Smooth muscle cell (in vitro differentiated cells): ENCODE results near the gene TLNRD1. TPM values are rescaled to one million over a fixed set of nuclear protein-coding genes. Genes with fewer than 3 reads are reported as not detected.
A peak's percentile ranks its signal among the peaks of the same experiment; 100 is the strongest.

Experiments
- DNase-seq: peaks from one replicate; lab custom pipeline; 2025; ENCODE audit not compliant: unreplicated experiment; lab: John Stamatoyannopoulos, UW
- H2AFZ ChIP-seq: fragments of 200-600 bp; sonication (generic); 2 replicates; pipeline ENCODE4 v1.6.0; 2016; ENCODE audit warnings: antibody characterized with exemption, low read depth, mild to moderate bottlenecking
- H3F3A ChIP-seq: fragments of 200-600 bp; sonication (generic); 2 replicates; pipeline ENCODE4 v1.6.0; 2017; ENCODE audit warnings: antibody characterized with exemption, low read depth
- H3K27ac ChIP-seq: fragments of 200-600 bp; sonication (generic); 2 replicates; pipeline ENCODE4 v1.5.1; 2016; ENCODE audit warnings: low read depth, mild to moderate bottlenecking
- H3K27me3 ChIP-seq: fragments of 200-600 bp; sonication (generic); 2 replicates; pipeline ENCODE4 v1.6.1; 2016; ENCODE audit warnings: low read depth, mild to moderate bottlenecking
- H3K36me3 ChIP-seq: fragments of 200-600 bp; sonication (generic); 2 replicates; pipeline ENCODE4 v1.5.1; 2016; ENCODE audit warnings: low read depth
- H3K4me1 ChIP-seq: fragments of 200-600 bp; sonication (generic); 2 replicates; pipeline ENCODE4 v1.5.1; 2016; ENCODE audit warnings: low read depth
- H3K4me2 ChIP-seq: fragments of 200-600 bp; sonication (generic); 2 replicates; pipeline ENCODE4 v1.6.0; 2016; ENCODE audit warnings: mild to moderate bottlenecking
- H3K4me3 ChIP-seq: fragments of 200-600 bp; sonication (generic); 2 replicates; pipeline ENCODE4 v1.5.1; 2016; ENCODE audit warnings: mild to moderate bottlenecking
- H3K79me2 ChIP-seq: fragments of 200-600 bp; sonication (generic); 2 replicates; pipeline ENCODE4 v1.6.0; 2016; ENCODE audit warnings: low read depth, mild to moderate bottlenecking
- H3K9ac ChIP-seq: fragments of 200-600 bp; sonication (generic); 2 replicates; pipeline ENCODE4 v1.6.0; 2016; ENCODE audit warnings: low read depth
- H3K9me3 ChIP-seq: fragments of 200-600 bp; sonication (generic); replicated peaks from 2 replicates; pipeline ENCODE4 v1.5.1; 2016; ENCODE audit warnings: low read depth
- H4K20me1 ChIP-seq: fragments of 200-600 bp; sonication (generic); 2 replicates; pipeline ENCODE4 v1.6.0; 2016; ENCODE audit warnings: low read depth
- CTCF ChIP-seq: fragments of 200-600 bp; sonication (generic); IDR thresholded peaks from 2 replicates; pipeline ENCODE4 v1.5.1; 2017; ENCODE audit warnings: borderline replicate concordance, mild to moderate bottlenecking, antibody characterized with exemption; ENCODE audit not compliant: insufficient read depth, poor library complexity, severe bottlenecking
- WGBS: methylation state at CpG from one replicate; pipeline ENCODE4 v1.1.7; 2016; ENCODE audit warnings: low lambda C conversion rate; 5-methylcytosine and 5-hydroxymethylcytosine counted together
- polyA plus RNA-seq: library from polyadenylated mRNA; unstranded; fragments of >200 nt; fragmentation: Nextera tagmentation; extraction: Ambion mirVana; gene quantifications from 2 replicates; pipeline ENCODE4 v1.2.1, GENCODE V29; 2016
- total RNA-seq: library from RNA; depleted of rRNA; stranded (reverse); fragments of >200 nt; gene quantifications from 2 replicates; pipeline ENCODE4 v1.2.3, GENCODE V29; 2014

The TLNRD1 gene
- total and polyA plus RNA-seq, 2 experiments from 2014 or later = 11.3 to 14.1 TPM

- 95% methylated on average over 7 of the region's 7 CpGs for WGBS
- Histone ChIP-seq H4K20me1 (no peaks in the 10 kb centered on the region), H3K4me2 (no peak overlapping the region), H3K4me3 (no peak overlapping the region), H3F3A (no peaks in the 10 kb centered on the region), H3K9ac (no peak overlapping the region), H3K27me3 (no peaks in the 10 kb centered on the region), H3K9me3 (no peaks in the 10 kb centered on the region), H2AFZ (no peak overlapping the region), H3K79me2 (no peaks in the 10 kb centered on the region), H3K27ac (no peak overlapping the region), H3K36me3 (no peaks in the 10 kb centered on the region), H3K4me1 (peaks cover 11% of the 10 kb centered on the region)
- DNase-seq = no peak
- no peak for TF ChIP-seq CTCF
Observed at GRCh38 chr15:81021321-81021720, 20.6 kb downstream of the TLNRD1 start.

- no peaks in the 10 kb centered on the region for H3K27me3 ChIP-seq
- no peak for DNase-seq
- no peaks in the 10 kb centered on the region for H3K36me3 ChIP-seq
- H2AFZ ChIP-seq = peak overlapping the region; percentile 82
- H3K4me3 ChIP-seq = no peak overlapping the region
- H3K27ac ChIP-seq = peak overlapping the region; percentile 86
- H3F3A ChIP-seq = no peaks in the 10 kb centered on the region
- H3K4me1 ChIP-seq = peaks cover 11% of the 10 kb centered on the region
- H3K4me2 ChIP-seq = peak overlapping the region; percentile 55
- H4K20me1 ChIP-seq = no peaks in the 10 kb centered on the region
- H3K9me3 ChIP-seq = no peaks in the 10 kb centered on the region
- no peak for TF ChIP-seq CTCF
- 48% methylated on average over 13 of the region's 13 CpGs for WGBS
- peak overlapping the region; percentile 43 for H3K9ac ChIP-seq
- no peaks in the 10 kb centered on the region for H3K79me2 ChIP-seq
Observed at GRCh38 chr15:81023483-81024264, 23.0 kb downstream of the TLNRD1 start.

- no peaks in the 10 kb centered on the region for H4K20me1 ChIP-seq
- peaks cover 11% of the 10 kb centered on the region for H3K4me1 ChIP-seq
- 48% methylated on average over 10 of the region's 10 CpGs for WGBS
- H3K27ac ChIP-seq = peak overlapping the region; percentile 86
- H3K9me3 ChIP-seq = no peaks in the 10 kb centered on the region
- peak overlapping the region; percentile 55 for H3K4me2 ChIP-seq
- no peak for TF ChIP-seq CTCF
- no peaks in the 10 kb centered on the region for H3K79me2 ChIP-seq
- no peaks in the 10 kb centered on the region for H3K36me3 ChIP-seq
- H3F3A ChIP-seq = no peaks in the 10 kb centered on the region
- no peak overlapping the region for H3K4me3 ChIP-seq
- no peak for DNase-seq
- no peaks in the 10 kb centered on the region for H3K27me3 ChIP-seq
- H3K9ac ChIP-seq = peak overlapping the region; percentile 43
- H2AFZ ChIP-seq = peak overlapping the region; percentile 82
Observed at GRCh38 chr15:81024265-81024872, 23.6 kb downstream of the TLNRD1 start.
